ENCODE data around the gene GCSAML. TPM values are rescaled to one million over a fixed set of nuclear protein-coding genes. Genes with fewer than 3 reads are reported as not detected.
"Not testable (repeated sequence)": the region's sequence is repeated elsewhere in the genome, so short reads cannot be mapped to it uniquely, and the experiment has no call there.

Gene GCSAML
- total RNA-seq, result 1 to 10 TPM in 1 of 4 donors, under 1 TPM in 1, not detected in 2; 0.42 to 9.0 TPM

- TF ChIP-seq POLR2A (IDR thresholded peaks at IDR 0.05), result no peak
- no peak for TF ChIP-seq CTCF (IDR thresholded peaks at IDR 0.05)
- no peak for TF ChIP-seq EP300 (IDR thresholded peaks at IDR 0.05)
- 79 to 87% methylated on average over 13 of the region's 13 CpGs for WGBS, 2 donors
- H3K27me3 ChIP-seq, result no peaks in the 10 kb centered on the region
- no peaks in the 10 kb centered on the region for H3K9me3 ChIP-seq
- no peak for DNase-seq (ENCODE audit: low spot score in 2 of 2)
- no peaks in the 10 kb centered on the region for H3K36me3 ChIP-seq
- H3K4me3 ChIP-seq, result no peak within 1 kb of the TSS
- no peaks in the 10 kb centered on the region for H3K4me1 ChIP-seq
- no peak within 1 kb of the TSS for H3K27ac ChIP-seq
Observed at GRCh38 chr1:247548769-247549182, at the start of gene GCSAML. Gene GCSAML, plus strand, starts transcription at chr1:247549134. Its CDS starts 58 bp downstream, at chr1:247549192.

GRCh38 chr1:247500865-247501264 lies 48.1 kb upstream of the GCSAML start:
- Histone ChIP-seq H3K27me3 (no peaks in the 10 kb centered on the region), H3K27ac (no peak overlapping the region), H3K9me3 (no peaks in the 10 kb centered on the region), H3K36me3 (no peaks in the 10 kb centered on the region), H3K4me3 (no peak overlapping the region), H3K4me1 (no peaks in the 10 kb centered on the region)
- no peak for DNase-seq (ENCODE audit: low spot score in 2 of 2)
- TF ChIP-seq EP300 (IDR thresholded peaks at IDR 0.05) (no peak), POLR2A (IDR thresholded peaks at IDR 0.05) (no peak), CTCF (IDR thresholded peaks at IDR 0.05) (no peak)
- 67 to 76% methylated on average over 3 of the region's 3 CpGs for WGBS, 2 donors

GRCh38 chr1:247506831-247507230 lies 42.1 kb upstream of the GCSAML start:
- 35 to 40% methylated on average over 3 of the region's 3 CpGs for WGBS, 2 donors
- Histone ChIP-seq H3K4me3 (no peak overlapping the region), H3K9me3 (no peaks in the 10 kb centered on the region), H3K27me3 (no peaks in the 10 kb centered on the region), H3K4me1 (no peaks in the 10 kb centered on the region), H3K36me3 (no peaks in the 10 kb centered on the region), H3K27ac (no peak overlapping the region)
- no peak for DNase-seq (ENCODE audit: low spot score in 2 of 2)
- TF ChIP-seq POLR2A (IDR thresholded peaks at IDR 0.05) (no peak), EP300 (IDR thresholded peaks at IDR 0.05) (no peak), CTCF (IDR thresholded peaks at IDR 0.05) (no peak)

GRCh38 chr1:247517795-247518612 lies 30.9 kb upstream of the GCSAML start:
- Histone ChIP-seq H3K36me3 (no peaks in the 10 kb centered on the region), H3K27ac (no peak overlapping the region), H3K27me3 (no peaks in the 10 kb centered on the region), H3K4me3 (no peak overlapping the region), H3K4me1 (no peaks in the 10 kb centered on the region), H3K9me3 (peaks cover 0 to 7% (median 0%) of the 10 kb centered on the region in 4 donors)
- 66 to 70% methylated on average over 51 to 60 of the region's 72 CpGs for WGBS, 2 donors
- TF ChIP-seq POLR2A (IDR thresholded peaks at IDR 0.05), result no peak
- TF ChIP-seq EP300 (IDR thresholded peaks at IDR 0.05), result no peak
- TF ChIP-seq CTCF (IDR thresholded peaks at IDR 0.05), result no peak
- no peak for DNase-seq (ENCODE audit: low spot score in 2 of 2)

GRCh38 chr1:247518613-247518891 lies 30.4 kb upstream of the GCSAML start:
- H3K9me3 ChIP-seq, result peaks cover 0 to 7% (median 0%) of the 10 kb centered on the region in 4 donors
- no peak overlapping the region for H3K27ac ChIP-seq
- DNase-seq (ENCODE audit: low spot score in 2 of 2), result no peak
- TF ChIP-seq EP300 (IDR thresholded peaks at IDR 0.05) (no peak), CTCF (IDR thresholded peaks at IDR 0.05) (no peak), POLR2A (IDR thresholded peaks at IDR 0.05) (no peak)
- no peaks in the 10 kb centered on the region for H3K36me3 ChIP-seq
- no peaks in the 10 kb centered on the region for H3K27me3 ChIP-seq
- no peaks in the 10 kb centered on the region for H3K4me1 ChIP-seq
- H3K4me3 ChIP-seq, result no peak overlapping the region
- WGBS, 2 donors, result 87 to 88% methylated on average over 19 of the region's 19 CpGs

- H3K4me1 ChIP-seq, result not testable (repeated sequence)
Observed at GRCh38 chr1:247521886-247522285, 27.0 kb upstream of the GCSAML start.

More at GRCh38 chr1:247521886-247522285, 27.0 kb upstream of the GCSAML start:
- H3K36me3 ChIP-seq; H3K27me3 ChIP-seq; H3K27ac ChIP-seq; H3K4me3 ChIP-seq; DNase-seq (ENCODE audit: low spot score in 2 of 2); H3K9me3 ChIP-seq: not testable (repeated sequence)
- 93 to 100% methylated on average over 2 to 19 of the region's 30 CpGs for WGBS, 2 donors

Data from tibial nerve (tissue), 4 donors.